Hepatocyte (in vitro differentiated cells): ENCODE measurements around the gene PANK3. TPM values are rescaled to one million over a fixed set of nuclear protein-coding genes. Genes with fewer than 3 reads are reported as not detected.

ENCODE experiments used
- DNase-seq: peaks from one replicate; pipeline ENCODE4 v3.0.0-alpha.2; 2016; ENCODE audit warnings: low spot score
- H2AFZ ChIP-seq: fragments of 200-600 bp; sonication (generic); 2 replicates; pipeline ENCODE4 v1.6.0; 2016; ENCODE audit warnings: antibody characterized with exemption, mild to moderate bottlenecking
- H3K27ac ChIP-seq: fragments of 200-600 bp; sonication (generic); 2 replicates; pipeline ENCODE4 v1.5.1; 2016; ENCODE audit warnings: mild to moderate bottlenecking
- H3K27me3 ChIP-seq: fragments of 200-600 bp; sonication (generic); 2 replicates; pipeline ENCODE4 v1.6.1; 2016
- H3K36me3 ChIP-seq: fragments of 200-600 bp; sonication (generic); replicated peaks from 2 replicates; pipeline ENCODE4 v1.5.1; 2016; ENCODE audit warnings: low read depth; ENCODE audit not compliant: insufficient read depth
- H3K4me1 ChIP-seq: fragments of 200-600 bp; sonication (generic); 2 replicates; pipeline ENCODE4 v1.5.1; 2016; ENCODE audit warnings: mild to moderate bottlenecking, moderate library complexity; ENCODE audit not compliant: insufficient read depth
- H3K4me2 ChIP-seq: fragments of 200-600 bp; sonication (generic); 2 replicates; pipeline ENCODE4 v1.6.0; 2016
- H3K4me3 ChIP-seq: fragments of 200-600 bp; sonication (generic); 2 replicates; pipeline ENCODE4 v1.5.1; 2016; ENCODE audit warnings: mild to moderate bottlenecking
- H3K79me2 ChIP-seq: fragments of 200-600 bp; sonication (generic); 2 replicates; pipeline ENCODE4 v1.6.0; 2017; ENCODE audit warnings: mild to moderate bottlenecking
- H3K9me2 ChIP-seq: fragments of 200-600 bp; sonication (generic); replicated peaks from 2 replicates; pipeline ENCODE4 v1.6.0; 2017; ENCODE audit warnings: mild to moderate bottlenecking; ENCODE audit not compliant: insufficient read depth
- H3K9me3 ChIP-seq: fragments of 200-600 bp; sonication (generic); 2 replicates; pipeline ENCODE4 v1.5.1; 2016; ENCODE audit warnings: low read depth, mild to moderate bottlenecking
- H4K20me1 ChIP-seq: fragments of 200-600 bp; sonication (generic); 2 replicates; pipeline ENCODE4 v1.6.0; 2016; ENCODE audit warnings: mild to moderate bottlenecking; ENCODE audit not compliant: insufficient read depth, poor library complexity, severe bottlenecking
- EZH2 ChIP-seq: fragments of 200-600 bp; sonication (generic); IDR thresholded peaks from 2 replicates; pipeline ENCODE4 v1.6.1; 2016; ENCODE audit warnings: antibody characterized with exemption, mild to moderate bottlenecking, borderline replicate concordance
- EZH2phosphoT487 ChIP-seq: fragments of 200-600 bp; sonication (generic); IDR thresholded peaks from one replicate; pipeline ENCODE4 v1.6.1; 2018; ENCODE audit warnings: antibody characterized with exemption, mild to moderate bottlenecking, low read depth, moderate library complexity; ENCODE audit not compliant: unreplicated experiment, severe bottlenecking
- WGBS: methylation state at CpG from one replicate; pipeline ENCODE4 v1.1.6; 2016; ENCODE audit warnings: low lambda C conversion rate; ENCODE audit errors: missing lambda C conversion rate; 5-methylcytosine and 5-hydroxymethylcytosine counted together
- polyA plus RNA-seq: library from polyadenylated mRNA; unstranded; fragments of >200 nt; fragmentation: Nextera tagmentation; extraction: Ambion mirVana; gene quantifications from 2 replicates; pipeline ENCODE4 v1.2.1, GENCODE V29; 2016
- total RNA-seq: library from RNA; depleted of rRNA; stranded (reverse); fragments of >200 nt; gene quantifications from 2 replicates; pipeline ENCODE4 v1.2.3, GENCODE V29; 2014
- TF ChIP-seq, protein P1 (sequence below): fragments of 200-600 bp; sonication (generic); IDR thresholded peaks from 2 replicates; pipeline ENCODE4 v1.5.1; 2016; ENCODE audit warnings: antibody characterized with exemption, mild to moderate bottlenecking; ENCODE audit not compliant: poor library complexity

PANK3 gene
- total RNA-seq (86.3 and 104 TPM in 2 replicates), polyA plus RNA-seq (15.4 and 25.8 TPM in 2 replicates)

DNA sequence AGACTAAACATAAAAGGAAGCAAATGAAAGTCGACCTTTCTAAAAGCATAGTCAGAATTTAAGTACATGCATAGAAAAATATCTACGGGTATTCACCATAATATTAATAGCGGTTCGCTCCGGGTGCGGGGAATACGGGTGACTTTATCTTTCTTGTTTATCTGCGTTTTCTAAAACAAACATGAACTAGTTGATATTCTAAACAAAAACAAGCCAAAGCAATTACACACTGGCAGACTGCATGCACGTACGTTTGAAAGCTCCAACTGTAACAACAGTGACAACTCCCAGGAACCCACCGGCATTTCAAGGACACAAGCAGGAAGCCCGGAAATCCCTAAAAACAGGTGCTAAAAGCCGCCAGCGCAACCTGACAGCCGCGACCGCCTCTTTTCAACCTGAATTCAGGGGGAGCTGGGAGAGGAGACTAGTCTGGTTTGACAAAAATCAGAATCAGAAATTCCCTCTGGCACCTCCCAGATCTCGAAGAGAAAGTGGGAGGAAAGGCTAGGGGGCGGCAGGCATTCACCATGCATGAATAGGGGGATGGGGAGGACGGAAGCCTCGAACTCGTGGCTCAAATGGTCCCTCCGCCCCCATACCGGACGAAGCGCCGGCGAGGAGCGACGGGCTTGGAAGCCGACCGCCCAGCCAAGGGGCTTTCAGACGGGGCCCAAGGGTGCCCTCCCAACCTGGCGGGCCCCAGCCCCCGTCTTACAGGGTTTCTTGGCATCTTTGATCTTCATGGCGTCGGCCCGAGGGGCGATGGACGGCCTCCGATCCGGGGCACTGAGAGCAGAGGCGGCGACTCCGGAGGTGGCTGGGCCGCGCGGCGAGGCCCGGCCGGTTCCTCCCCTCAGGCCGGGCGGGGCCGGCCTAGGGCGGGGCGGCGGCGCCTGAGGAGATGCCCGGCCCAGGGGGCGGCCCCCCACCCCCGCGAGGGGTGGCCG is at the start of gene PANK3:
PANK3 (minus strand) TSS at position 831 of the 950 bp plus-strand sequence; CDS start at position 746, 85 bp downstream.
- Histone ChIP-seq H2AFZ (peak within 1 kb of the TSS; percentile 67), H3K27ac (peak within 1 kb of the TSS; percentile 99), H3K9me3 (no peaks in the 10 kb centered on the region), H4K20me1 (peaks cover 42% of the 10 kb centered on the region), H3K27me3 (no peaks in the 10 kb centered on the region), H3K9me2 (no peaks in the 10 kb centered on the region), H3K36me3 (no peaks in the 10 kb centered on the region), H3K4me1 (peaks cover 9% of the 10 kb centered on the region), H3K4me2 (peak within 1 kb of the TSS; percentile 81), H3K79me2 (peaks cover 50% of the 10 kb centered on the region), H3K4me3 (peak within 1 kb of the TSS; percentile 92)
- TF ChIP-seq EZH2, result no peak
- TF ChIP-seq, protein P1, sequence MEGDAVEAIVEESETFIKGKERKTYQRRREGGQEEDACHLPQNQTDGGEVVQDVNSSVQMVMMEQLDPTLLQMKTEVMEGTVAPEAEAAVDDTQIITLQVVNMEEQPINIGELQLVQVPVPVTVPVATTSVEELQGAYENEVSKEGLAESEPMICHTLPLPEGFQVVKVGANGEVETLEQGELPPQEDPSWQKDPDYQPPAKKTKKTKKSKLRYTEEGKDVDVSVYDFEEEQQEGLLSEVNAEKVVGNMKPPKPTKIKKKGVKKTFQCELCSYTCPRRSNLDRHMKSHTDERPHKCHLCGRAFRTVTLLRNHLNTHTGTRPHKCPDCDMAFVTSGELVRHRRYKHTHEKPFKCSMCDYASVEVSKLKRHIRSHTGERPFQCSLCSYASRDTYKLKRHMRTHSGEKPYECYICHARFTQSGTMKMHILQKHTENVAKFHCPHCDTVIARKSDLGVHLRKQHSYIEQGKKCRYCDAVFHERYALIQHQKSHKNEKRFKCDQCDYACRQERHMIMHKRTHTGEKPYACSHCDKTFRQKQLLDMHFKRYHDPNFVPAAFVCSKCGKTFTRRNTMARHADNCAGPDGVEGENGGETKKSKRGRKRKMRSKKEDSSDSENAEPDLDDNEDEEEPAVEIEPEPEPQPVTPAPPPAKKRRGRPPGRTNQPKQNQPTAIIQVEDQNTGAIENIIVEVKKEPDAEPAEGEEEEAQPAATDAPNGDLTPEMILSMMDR, result no peak
- TF ChIP-seq EZH2phosphoT487, result no peak
- under 1% methylated on average over 38 of the region's 63 CpGs for WGBS
- DNase-seq, result peak; percentile 79

DNA sequence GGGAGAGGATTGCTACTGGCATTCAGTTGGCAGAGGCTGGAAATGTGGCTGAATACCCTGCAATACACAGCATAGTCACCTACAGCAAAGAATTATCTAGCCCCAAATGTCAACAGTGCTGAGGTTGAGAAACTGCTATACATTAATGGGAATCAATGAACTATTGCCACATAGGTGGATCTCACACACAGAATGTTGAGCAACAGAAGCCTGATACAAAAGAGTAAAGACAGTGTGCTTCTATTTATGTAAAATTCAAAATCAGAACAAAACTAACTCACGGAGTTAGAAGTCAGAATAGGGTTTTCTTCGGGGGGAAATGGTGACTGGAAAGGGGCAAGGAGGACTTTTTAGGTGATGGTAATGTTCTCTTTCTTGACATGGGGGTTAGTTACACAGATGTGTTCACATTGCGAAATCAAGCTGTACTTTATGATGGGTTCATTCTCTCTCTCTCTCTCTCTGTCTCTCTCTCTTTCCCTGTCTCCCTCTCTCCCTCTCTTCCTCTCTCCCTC is 45.7 kb upstream of the PANK3 start:
- Histone ChIP-seq H3K27ac (no peak overlapping the region), H4K20me1 (no peaks in the 10 kb centered on the region), H3K4me3 (no peak overlapping the region), H2AFZ (no peak overlapping the region), H3K4me1 (peaks cover 6% of the 10 kb centered on the region), H3K79me2 (no peaks in the 10 kb centered on the region), H3K27me3 (no peaks in the 10 kb centered on the region), H3K9me2 (peaks cover 2% of the 10 kb centered on the region), H3K4me2 (no peak overlapping the region), H3K36me3 (no peaks in the 10 kb centered on the region), H3K9me3 (no peaks in the 10 kb centered on the region)
- TF ChIP-seq, protein P1, result no peak
- no peak for TF ChIP-seq EZH2phosphoT487
- no peak for TF ChIP-seq EZH2
- DNase-seq, result no peak
- WGBS, result 84% methylated on average over 3 of the region's 3 CpGs

DNA sequence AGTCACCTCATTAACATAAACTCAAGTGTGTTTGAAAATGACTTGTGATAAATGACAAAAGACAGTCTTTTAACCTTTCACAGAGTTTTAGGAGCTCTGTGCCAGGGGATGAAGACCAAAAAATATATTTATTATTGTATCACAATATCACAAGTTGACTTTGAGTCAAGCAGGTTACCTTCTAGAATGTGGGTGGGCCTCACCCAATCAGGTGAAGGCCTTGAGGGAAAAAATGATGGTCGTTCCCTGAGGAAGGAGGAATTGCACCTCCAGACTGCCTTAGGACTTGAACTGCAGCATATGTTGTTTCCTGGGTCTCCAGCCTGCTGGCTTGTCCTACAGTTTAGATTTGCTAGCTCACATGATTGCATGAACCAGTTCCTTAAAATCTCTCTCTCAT is 41.6 kb upstream of the PANK3 start:
- DNase-seq, result no peak
- H3K79me2 ChIP-seq, result no peaks in the 10 kb centered on the region
- TF ChIP-seq, protein P1, result no peak
- H3K4me2 ChIP-seq, result no peak overlapping the region
- H4K20me1 ChIP-seq, result no peaks in the 10 kb centered on the region
- WGBS, result 86% methylated on average over 1 of the region's 1 CpG
- H3K4me1 ChIP-seq, result peaks cover 6% of the 10 kb centered on the region
- H3K36me3 ChIP-seq, result no peaks in the 10 kb centered on the region
- H3K4me3 ChIP-seq, result no peak overlapping the region
- no peak overlapping the region for H3K27ac ChIP-seq
- H3K9me2 ChIP-seq, result peaks cover 2% of the 10 kb centered on the region
- H3K27me3 ChIP-seq, result no peaks in the 10 kb centered on the region
- no peaks in the 10 kb centered on the region for H3K9me3 ChIP-seq
- no peak overlapping the region for H2AFZ ChIP-seq
